ENCODE measurements around the gene ALDH4A1. TPM values are rescaled to one million over a fixed set of nuclear protein-coding genes. Genes with fewer than 3 reads are reported as not detected.

Gene ALDH4A1
- total and polyA plus RNA-seq, 2 donors, result 12.3 to 24.6 TPM

- no peaks in the 10 kb centered on the region for H3K36me3 ChIP-seq (ENCODE audit: control insufficient read depth in 2 of 2, insufficient read depth in 2 of 2, low read length in 1 of 2)
- H3K27ac ChIP-seq (ENCODE audit: low read depth in 1 of 2, low read length in 1 of 2), result no peak overlapping the region
- peaks cover 18 to 65% of the 10 kb centered on the region in 2 donors for H3K4me1 ChIP-seq (ENCODE audit: control insufficient read depth in 2 of 2, insufficient read depth in 2 of 2, low read length in 2 of 2)
- H3K27me3 ChIP-seq (ENCODE audit: control insufficient read depth in 2 of 2, insufficient read depth in 1 of 2, low read length in 1 of 2), result no peaks in the 10 kb centered on the region
- DNase-seq (ENCODE audit: low read depth in 6 of 9, low spot score in 9 of 9), result no peak
- 91% methylated on average over 7 of the region's 7 CpGs for WGBS
- H3K4me3 ChIP-seq (ENCODE audit: low read length in 2 of 2), result no peak overlapping the region
- H3K9me3 ChIP-seq (ENCODE audit: control insufficient read depth in 2 of 2, insufficient read depth in 1 of 2, low read length in 1 of 2), result no peaks in the 10 kb centered on the region
Observed at GRCh38 chr1:18932879-18933278, 30.5 kb upstream of the ALDH4A1 start.

- WGBS, result 91% methylated on average over 5 of the region's 5 CpGs
- Histone ChIP-seq H3K9me3 (ENCODE audit: control insufficient read depth in 2 of 2, insufficient read depth in 1 of 2, low read length in 1 of 2) (no peaks in the 10 kb centered on the region), H3K4me1 (ENCODE audit: control insufficient read depth in 2 of 2, insufficient read depth in 2 of 2, low read length in 2 of 2) (peaks cover 23 to 70% of the 10 kb centered on the region in 2 donors), H3K27me3 (ENCODE audit: control insufficient read depth in 2 of 2, insufficient read depth in 1 of 2, low read length in 1 of 2) (no peaks in the 10 kb centered on the region), H3K4me3 (ENCODE audit: low read length in 2 of 2) (no peak overlapping the region), H3K27ac (ENCODE audit: low read depth in 1 of 2, low read length in 1 of 2) (no peak overlapping the region), H3K36me3 (ENCODE audit: control insufficient read depth in 2 of 2, insufficient read depth in 2 of 2, low read length in 1 of 2) (no peaks in the 10 kb centered on the region)
- DNase-seq (ENCODE audit: low read depth in 6 of 9, low spot score in 9 of 9), result no peak
Observed at GRCh38 chr1:18932387-18932786, 30.0 kb upstream of the ALDH4A1 start.

- no peak overlapping the region for H3K4me3 ChIP-seq (ENCODE audit: low read length in 2 of 2)
- no peak overlapping the region for H3K27ac ChIP-seq (ENCODE audit: low read depth in 1 of 2, low read length in 1 of 2)
- 91% methylated on average over 10 of the region's 10 CpGs for WGBS
- H3K9me3 ChIP-seq (ENCODE audit: control insufficient read depth in 2 of 2, insufficient read depth in 1 of 2, low read length in 1 of 2), result peaks cover 0 to 5% of the 10 kb centered on the region in 2 donors
- DNase-seq (ENCODE audit: low read depth in 6 of 9, low spot score in 9 of 9), result no peak
- H3K27me3 ChIP-seq (ENCODE audit: control insufficient read depth in 2 of 2, insufficient read depth in 1 of 2, low read length in 1 of 2), result no peaks in the 10 kb centered on the region
- H3K4me1 ChIP-seq (ENCODE audit: control insufficient read depth in 2 of 2, insufficient read depth in 2 of 2, low read length in 2 of 2), result peaks cover 29 to 77% of the 10 kb centered on the region in 2 donors
- no peaks in the 10 kb centered on the region for H3K36me3 ChIP-seq (ENCODE audit: control insufficient read depth in 2 of 2, insufficient read depth in 2 of 2, low read length in 1 of 2)
Observed at GRCh38 chr1:18931730-18932129, 29.4 kb upstream of the ALDH4A1 start.

- H3K27me3 ChIP-seq (ENCODE audit: control insufficient read depth in 2 of 2, insufficient read depth in 1 of 2, low read length in 1 of 2), result no peaks in the 10 kb centered on the region
- H3K27ac ChIP-seq (ENCODE audit: low read depth in 1 of 2, low read length in 1 of 2), result no peak overlapping the region
- H3K4me3 ChIP-seq (ENCODE audit: low read length in 2 of 2), result no peak overlapping the region
- H3K36me3 ChIP-seq (ENCODE audit: control insufficient read depth in 2 of 2, insufficient read depth in 2 of 2, low read length in 1 of 2), result no peaks in the 10 kb centered on the region
- no peak for DNase-seq (ENCODE audit: low read depth in 6 of 9, low spot score in 9 of 9)
- 90% methylated on average over 7 of the region's 7 CpGs for WGBS
- H3K9me3 ChIP-seq (ENCODE audit: control insufficient read depth in 2 of 2, insufficient read depth in 1 of 2, low read length in 1 of 2), result peaks cover 0 to 10% of the 10 kb centered on the region in 2 donors
- peaks cover 30 to 71% of the 10 kb centered on the region in 2 donors for H3K4me1 ChIP-seq (ENCODE audit: control insufficient read depth in 2 of 2, insufficient read depth in 2 of 2, low read length in 2 of 2)
Observed at GRCh38 chr1:18929686-18930085, 27.3 kb upstream of the ALDH4A1 start.

- Histone ChIP-seq H3K4me1 (ENCODE audit: control insufficient read depth in 2 of 2, insufficient read depth in 2 of 2, low read length in 2 of 2) (peaks cover 34 to 73% of the 10 kb centered on the region in 2 donors), H3K27ac (ENCODE audit: low read depth in 1 of 2, low read length in 1 of 2) (no peak overlapping the region)
Observed at GRCh38 chr1:18928985-18929384, 26.6 kb upstream of the ALDH4A1 start.

GRCh38 chr1:18928406-18928805, 26.1 kb upstream of the ALDH4A1 start:
- no peak for DNase-seq (ENCODE audit: low read depth in 6 of 9, low spot score in 9 of 9)
- Histone ChIP-seq H3K9me3 (ENCODE audit: control insufficient read depth in 2 of 2, insufficient read depth in 1 of 2, low read length in 1 of 2) (peaks cover 0 to 10% of the 10 kb centered on the region in 2 donors), H3K4me3 (ENCODE audit: low read length in 2 of 2) (no peak overlapping the region), H3K4me1 (ENCODE audit: control insufficient read depth in 2 of 2, insufficient read depth in 2 of 2, low read length in 2 of 2) (peaks cover 40 to 73% of the 10 kb centered on the region in 2 donors), H3K27ac (ENCODE audit: low read depth in 1 of 2, low read length in 1 of 2) (peak overlapping the region in 1 of 2 donors; percentile 99), H3K36me3 (ENCODE audit: control insufficient read depth in 2 of 2, insufficient read depth in 2 of 2, low read length in 1 of 2) (no peaks in the 10 kb centered on the region), H3K27me3 (ENCODE audit: control insufficient read depth in 2 of 2, insufficient read depth in 1 of 2, low read length in 1 of 2) (no peaks in the 10 kb centered on the region)
- 71% methylated on average over 8 of the region's 8 CpGs for WGBS

More at GRCh38 chr1:18928985-18929384, 26.6 kb upstream of the ALDH4A1 start:
- Histone ChIP-seq H3K27me3 (ENCODE audit: control insufficient read depth in 2 of 2, insufficient read depth in 1 of 2, low read length in 1 of 2) (no peaks in the 10 kb centered on the region), H3K4me3 (ENCODE audit: low read length in 2 of 2) (no peak overlapping the region), H3K36me3 (ENCODE audit: control insufficient read depth in 2 of 2, insufficient read depth in 2 of 2, low read length in 1 of 2) (no peaks in the 10 kb centered on the region), H3K9me3 (ENCODE audit: control insufficient read depth in 2 of 2, insufficient read depth in 1 of 2, low read length in 1 of 2) (peaks cover 0 to 10% of the 10 kb centered on the region in 2 donors)
- no peak for DNase-seq (ENCODE audit: low read depth in 6 of 9, low spot score in 9 of 9)
- WGBS, result 95% methylated on average over 6 of the region's 6 CpGs

- Histone ChIP-seq H3K27ac (ENCODE audit: low read depth in 1 of 2, low read length in 1 of 2) (peak overlapping the region; percentile 98 to 99), H3K36me3 (ENCODE audit: control insufficient read depth in 2 of 2, insufficient read depth in 2 of 2, low read length in 1 of 2) (no peaks in the 10 kb centered on the region), H3K4me1 (ENCODE audit: control insufficient read depth in 2 of 2, insufficient read depth in 2 of 2, low read length in 2 of 2) (peaks cover 40 to 74% of the 10 kb centered on the region in 2 donors), H3K9me3 (ENCODE audit: control insufficient read depth in 2 of 2, insufficient read depth in 1 of 2, low read length in 1 of 2) (peaks cover 0 to 10% of the 10 kb centered on the region in 2 donors), H3K27me3 (ENCODE audit: control insufficient read depth in 2 of 2, insufficient read depth in 1 of 2, low read length in 1 of 2) (no peaks in the 10 kb centered on the region), H3K4me3 (ENCODE audit: low read length in 2 of 2) (peak overlapping the region; percentile 40)
- 8% methylated on average over 12 of the region's 12 CpGs for WGBS
- peak in 5 of 9 donors; percentile 66 to 87 (median 67) for DNase-seq (ENCODE audit: low read depth in 6 of 9, low spot score in 9 of 9)
Observed at GRCh38 chr1:18927654-18928272, 25.4 kb upstream of the ALDH4A1 start.

- 10% methylated on average over 16 of the region's 16 CpGs for WGBS
- peak overlapping the region; percentile 40 for H3K4me3 ChIP-seq (ENCODE audit: low read length in 2 of 2)
Observed at GRCh38 chr1:18927082-18927653, 24.8 kb upstream of the ALDH4A1 start.

GRCh38 chr1:18926315-18927081, 24.1 kb upstream of the ALDH4A1 start:
- peak in 6 of 9 donors; percentile 62 to 92 (median 78) for DNase-seq (ENCODE audit: low read depth in 6 of 9, low spot score in 9 of 9)
- peak overlapping the region; percentile 98 to 99 for H3K27ac ChIP-seq (ENCODE audit: low read depth in 1 of 2, low read length in 1 of 2)
- WGBS, result 9% methylated on average over 13 of the region's 13 CpGs
- H3K4me3 ChIP-seq (ENCODE audit: low read length in 2 of 2), result peak overlapping the region; percentile 40
- H3K9me3 ChIP-seq (ENCODE audit: control insufficient read depth in 2 of 2, insufficient read depth in 1 of 2, low read length in 1 of 2), result peaks cover 0 to 10% of the 10 kb centered on the region in 2 donors
- H3K4me1 ChIP-seq (ENCODE audit: control insufficient read depth in 2 of 2, insufficient read depth in 2 of 2, low read length in 2 of 2), result peaks cover 44 to 83% of the 10 kb centered on the region in 2 donors
- no peaks in the 10 kb centered on the region for H3K27me3 ChIP-seq (ENCODE audit: control insufficient read depth in 2 of 2, insufficient read depth in 1 of 2, low read length in 1 of 2)
- H3K36me3 ChIP-seq (ENCODE audit: control insufficient read depth in 2 of 2, insufficient read depth in 2 of 2, low read length in 1 of 2), result no peaks in the 10 kb centered on the region

More at GRCh38 chr1:18927082-18927653, 24.8 kb upstream of the ALDH4A1 start:
- Histone ChIP-seq H3K27ac (ENCODE audit: low read depth in 1 of 2, low read length in 1 of 2) (peak overlapping the region; percentile 98 to 99), H3K27me3 (ENCODE audit: control insufficient read depth in 2 of 2, insufficient read depth in 1 of 2, low read length in 1 of 2) (no peaks in the 10 kb centered on the region), H3K4me1 (ENCODE audit: control insufficient read depth in 2 of 2, insufficient read depth in 2 of 2, low read length in 2 of 2) (peaks cover 40 to 80% of the 10 kb centered on the region in 2 donors), H3K9me3 (ENCODE audit: control insufficient read depth in 2 of 2, insufficient read depth in 1 of 2, low read length in 1 of 2) (peaks cover 0 to 10% of the 10 kb centered on the region in 2 donors), H3K36me3 (ENCODE audit: control insufficient read depth in 2 of 2, insufficient read depth in 2 of 2, low read length in 1 of 2) (no peaks in the 10 kb centered on the region)
- DNase-seq (ENCODE audit: low read depth in 6 of 9, low spot score in 9 of 9), result peak in 1 of 9 donors; percentile 56

All from thymus (tissue), 11 donors.